Kidney epithelial cell (primary cell): ENCODE results near the gene TKT. TPM values are rescaled to one million over a fixed set of nuclear protein-coding genes. Genes with fewer than 3 reads are reported as not detected.

ENCODE experiments used
- DNase-seq: peaks from one replicate; pipeline ENCODE4 v3.0.0-alpha.2; 2010; ENCODE audit warnings: low read depth
- H3K27me3 ChIP-seq: 2 replicates; pipeline ENCODE4 v1.6.0; 2011; ENCODE audit warnings: low read length; ENCODE audit not compliant: control insufficient read depth, insufficient read depth
- H3K36me3 ChIP-seq: 2 replicates; pipeline ENCODE4 v1.5.1; 2011; ENCODE audit warnings: low read length; ENCODE audit not compliant: control insufficient read depth, insufficient read depth
- H3K4me3 ChIP-seq: 2 replicates; pipeline ENCODE4 v1.5.1; 2011; ENCODE audit warnings: low read depth, mild to moderate bottlenecking, control low read depth, low read length
- CTCF ChIP-seq: IDR thresholded peaks from 2 replicates; pipeline ENCODE4 v1.5.1; 2011; ENCODE audit warnings: mild to moderate bottlenecking, moderate library complexity, low read length, control low read depth, inconsistent platforms; ENCODE audit not compliant: insufficient read depth, poor library complexity, severe bottlenecking
- total RNA-seq: library from RNA; depleted of rRNA; stranded (reverse); fragments of >200 nt; gene quantifications from 2 replicates; pipeline ENCODE4 v1.2.3, GENCODE V29; 2015

TKT gene
- total RNA-seq, 1 donor from 2014 or later = 373 TPM

GRCh38 chr3:53193466-53194209 lies 62.2 kb downstream of the TKT start:
- TF ChIP-seq CTCF = no peak
- no peak for DNase-seq
- Histone ChIP-seq H3K36me3 (peaks cover 1% of the 10 kb centered on the region), H3K27me3 (peaks cover 2% of the 10 kb centered on the region), H3K4me3 (no peak overlapping the region)

DNA sequence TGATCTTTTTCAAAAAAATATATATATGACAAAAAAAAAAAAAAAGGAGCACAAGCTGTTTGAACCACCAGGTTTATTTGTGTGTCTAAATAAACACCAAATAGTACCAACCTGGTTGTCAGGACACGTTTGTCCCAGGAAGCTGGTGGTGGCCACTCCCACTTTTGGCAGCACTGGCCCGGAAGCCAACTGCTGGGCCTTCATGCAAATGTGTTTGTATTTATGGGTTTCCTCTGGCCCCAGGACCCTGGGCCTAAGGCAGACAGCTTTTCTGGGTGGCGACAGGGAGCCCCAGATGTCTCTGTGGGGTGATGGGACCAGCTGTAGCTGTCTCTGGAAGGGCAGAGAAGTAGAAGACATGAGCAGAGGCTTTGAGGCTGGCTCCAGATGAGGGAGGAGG lies 63.2 kb downstream of the TKT start:
- H3K4me3 ChIP-seq = no peak overlapping the region
- TF ChIP-seq CTCF = no peak
- H3K27me3 ChIP-seq = no peaks in the 10 kb centered on the region
- H3K36me3 ChIP-seq = peaks cover 1% of the 10 kb centered on the region
- DNase-seq = no peak

DNA sequence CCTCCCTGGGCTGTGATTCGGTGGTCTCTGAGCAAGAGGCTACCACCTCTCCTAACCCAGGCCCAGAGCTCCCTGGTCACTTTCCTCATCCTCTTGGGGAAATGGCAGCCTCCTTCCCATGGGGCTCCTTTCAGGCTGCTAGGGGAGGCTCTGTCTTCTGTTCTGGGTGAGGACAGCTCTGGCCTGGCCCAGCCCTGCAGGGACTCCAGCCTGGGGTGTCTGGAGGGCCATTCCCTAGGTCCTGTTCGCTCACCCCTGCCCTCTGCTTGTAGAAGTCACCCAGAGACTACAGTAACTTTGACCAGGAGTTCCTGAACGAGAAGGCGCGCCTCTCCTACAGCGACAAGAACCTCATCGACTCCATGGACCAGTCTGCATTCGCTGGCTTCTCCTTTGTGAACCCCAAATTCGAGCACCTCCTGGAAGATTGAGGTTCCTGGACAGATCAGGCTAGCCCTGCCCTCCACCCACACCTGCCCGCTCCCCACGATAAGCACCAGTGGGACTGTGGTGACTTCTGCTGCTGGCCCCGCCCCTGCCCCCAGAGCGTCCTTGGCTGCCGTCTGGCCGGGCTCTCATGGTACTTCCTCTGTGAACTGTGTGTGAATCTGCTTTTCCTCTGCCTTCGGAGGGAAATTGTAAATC lies 63.9 kb downstream of the TKT start:
- H3K36me3 ChIP-seq = peaks cover 1% of the 10 kb centered on the region
- no peak overlapping the region for H3K4me3 ChIP-seq
- no peaks in the 10 kb centered on the region for H3K27me3 ChIP-seq
- TF ChIP-seq CTCF = no peak
- DNase-seq = no peak

- TF ChIP-seq CTCF = no peak
- DNase-seq = no peak
- H3K36me3 ChIP-seq = peaks cover 1% of the 10 kb centered on the region
Measured at GRCh38 chr3:53190659-53191058, 65.2 kb downstream of the TKT start.

GRCh38 chr3:53189276-53189675 lies 66.5 kb downstream of the TKT start:
- H3K27me3 ChIP-seq = no peaks in the 10 kb centered on the region
- peaks cover 1% of the 10 kb centered on the region for H3K36me3 ChIP-seq
- DNase-seq = no peak
- TF ChIP-seq CTCF = no peak
- no peak overlapping the region for H3K4me3 ChIP-seq

More at GRCh38 chr3:53190659-53191058, 65.2 kb downstream of the TKT start:
- H3K4me3 ChIP-seq = no peak overlapping the region
- H3K27me3 ChIP-seq = no peaks in the 10 kb centered on the region
